ENCODE measurements around the gene HRH1. TPM values are rescaled to one million over a fixed set of nuclear protein-coding genes. Genes with fewer than 3 reads are reported as not detected.

The HRH1 gene
- polyA plus RNA-seq, 1 donor (not counting 4 experiments of a cell fraction or from before 2014, with no cell fraction given) = 13.9 TPM

DNA sequence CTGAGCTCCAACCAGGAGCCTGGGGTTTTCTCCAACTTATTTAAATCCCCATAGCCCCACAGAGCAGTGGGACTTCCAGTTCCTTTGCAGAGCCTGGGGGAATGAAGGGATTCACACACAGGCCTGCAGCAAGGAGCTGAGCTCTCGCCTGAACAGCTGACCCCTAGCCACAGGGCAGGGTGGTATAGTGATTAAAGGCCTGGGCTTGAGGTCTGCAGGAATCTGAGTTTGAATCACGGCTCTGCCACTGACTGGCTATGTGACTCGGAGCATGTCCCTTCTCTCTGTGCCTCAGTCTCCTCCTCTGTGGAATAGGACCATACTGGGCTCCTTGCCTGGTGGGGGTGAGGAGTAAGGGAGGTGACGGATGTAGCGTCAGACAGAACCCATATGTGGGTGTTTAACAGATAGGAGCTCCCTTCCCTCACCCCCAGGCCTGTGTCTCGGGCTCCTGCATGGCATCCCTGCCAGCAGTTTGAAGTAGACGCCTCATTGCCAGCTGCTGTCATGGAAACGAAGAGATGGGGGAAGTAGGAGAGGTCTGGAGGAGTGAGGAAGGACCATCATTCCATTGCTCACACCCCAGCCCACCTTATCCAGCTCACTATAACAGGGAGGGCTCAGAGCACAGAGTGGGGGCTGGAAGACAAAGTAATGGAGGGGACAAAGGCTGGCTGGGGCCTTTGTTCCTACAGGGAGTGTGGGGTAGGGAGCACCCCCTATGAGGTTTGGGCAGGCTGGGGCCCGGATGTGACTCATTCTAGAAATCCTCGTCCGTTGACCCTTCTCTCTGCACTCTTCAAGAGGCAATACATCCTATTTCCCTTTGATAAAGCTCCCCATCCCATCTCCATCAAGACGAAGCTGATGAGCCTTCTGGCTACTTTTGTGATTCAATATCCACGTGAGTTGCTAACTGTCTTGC lies 14.8 kb downstream of the HRH1 start:
- FAIRE-seq = no peak
- Histone ChIP-seq H2AFZ (ENCODE audit: control insufficient read depth, low read length) (no peak overlapping the region), H3K79me2 (ENCODE audit: control insufficient read depth, insufficient read depth, low read length) (peaks cover 7% of the 10 kb centered on the region)

DNA sequence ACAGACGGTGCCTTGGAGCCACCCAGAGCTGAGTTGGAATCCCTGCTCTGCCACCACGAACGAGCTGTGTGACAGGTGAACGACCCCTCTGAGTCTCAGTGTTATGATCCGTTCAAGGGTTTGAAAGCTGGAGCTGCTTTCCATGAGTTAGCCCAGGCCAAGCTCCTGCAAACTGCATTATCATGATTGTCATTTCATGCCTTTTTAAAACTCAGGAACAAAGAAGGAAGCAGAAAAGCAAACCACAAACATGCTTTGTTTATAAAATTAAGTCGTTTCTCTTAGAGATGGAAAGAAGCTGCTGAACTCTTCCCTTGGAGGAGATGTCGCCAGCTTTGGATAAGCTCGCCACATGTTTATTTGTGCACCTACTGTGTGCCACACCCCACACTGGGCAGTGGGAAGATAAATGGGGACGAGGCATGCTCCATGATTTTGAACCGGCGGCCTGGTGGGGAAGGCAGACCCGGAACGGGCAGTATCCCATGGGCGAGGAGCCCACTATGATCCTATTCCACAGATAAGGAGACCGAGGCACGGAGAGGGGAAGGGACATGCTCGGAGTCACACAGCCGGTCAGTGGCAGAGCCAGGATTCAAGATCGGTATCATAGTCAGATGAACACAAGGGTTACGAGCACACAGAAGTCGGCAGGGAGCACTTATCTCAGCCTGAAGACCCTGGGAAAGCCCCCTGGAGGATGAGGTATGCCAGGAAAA lies 15.9 kb downstream of the HRH1 start:
- no peak for FAIRE-seq

More for the DNA sequence above, 14.8 kb downstream of the HRH1 start:
- TF ChIP-seq, protein P1, sequence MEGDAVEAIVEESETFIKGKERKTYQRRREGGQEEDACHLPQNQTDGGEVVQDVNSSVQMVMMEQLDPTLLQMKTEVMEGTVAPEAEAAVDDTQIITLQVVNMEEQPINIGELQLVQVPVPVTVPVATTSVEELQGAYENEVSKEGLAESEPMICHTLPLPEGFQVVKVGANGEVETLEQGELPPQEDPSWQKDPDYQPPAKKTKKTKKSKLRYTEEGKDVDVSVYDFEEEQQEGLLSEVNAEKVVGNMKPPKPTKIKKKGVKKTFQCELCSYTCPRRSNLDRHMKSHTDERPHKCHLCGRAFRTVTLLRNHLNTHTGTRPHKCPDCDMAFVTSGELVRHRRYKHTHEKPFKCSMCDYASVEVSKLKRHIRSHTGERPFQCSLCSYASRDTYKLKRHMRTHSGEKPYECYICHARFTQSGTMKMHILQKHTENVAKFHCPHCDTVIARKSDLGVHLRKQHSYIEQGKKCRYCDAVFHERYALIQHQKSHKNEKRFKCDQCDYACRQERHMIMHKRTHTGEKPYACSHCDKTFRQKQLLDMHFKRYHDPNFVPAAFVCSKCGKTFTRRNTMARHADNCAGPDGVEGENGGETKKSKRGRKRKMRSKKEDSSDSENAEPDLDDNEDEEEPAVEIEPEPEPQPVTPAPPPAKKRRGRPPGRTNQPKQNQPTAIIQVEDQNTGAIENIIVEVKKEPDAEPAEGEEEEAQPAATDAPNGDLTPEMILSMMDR (optimal IDR thresholded peaks at IDR 0.05 in 1 of 3, IDR thresholded peaks at IDR 0.05 in 1 of 3, conservative IDR thresholded peaks at IDR 0.05 in 1 of 3; ENCODE audit: extremely low read depth in 1 of 3, insufficient read depth in 2 of 3, low read length in 3 of 3) = no peak
- DNase-seq (ENCODE audit: low read depth, low spot score) = no peak
- dilution Hi-C loops (cut with MboI; ENCODE audit: extremely low pct_ligation_motif_present, low sequenced_read_pairs) = no loop called here
- no peak overlapping the region for H3K4me2 ChIP-seq (ENCODE audit: control insufficient read depth, extremely low read depth, insufficient read depth, low read depth, low read length)
- H4K20me1 ChIP-seq (ENCODE audit: control insufficient read depth, extremely low read depth, insufficient read depth, low read length) = no peaks in the 10 kb centered on the region
- H3K36me3 ChIP-seq (ENCODE audit: control insufficient read depth in 2 of 2, extremely low read depth in 1 of 2, insufficient read depth in 2 of 2, low read length in 2 of 2) = no peaks in the 10 kb centered on the region
- no peaks in the 10 kb centered on the region for H3K9me1 ChIP-seq (ENCODE audit: control insufficient read depth, extremely low read depth, insufficient read depth, low read length)
- no peak overlapping the region for H3K9ac ChIP-seq (ENCODE audit: control insufficient read depth, extremely low read depth, insufficient read depth, low read length)
- peaks cover 17% of the 10 kb centered on the region for H3K4me1 ChIP-seq (ENCODE audit: control insufficient read depth, extremely low read depth, insufficient read depth, low read length)
- H3K27me3 ChIP-seq (ENCODE audit: control insufficient read depth, extremely low read depth, insufficient read depth, low read length) = no peaks in the 10 kb centered on the region
- H3K9me3 ChIP-seq (ENCODE audit: control insufficient read depth, low read depth, low read length) = no peaks in the 10 kb centered on the region
- no peak overlapping the region for H3K27ac ChIP-seq (ENCODE audit: control insufficient read depth, insufficient read depth, low read length)
- no peak overlapping the region for H3K4me3 ChIP-seq (ENCODE audit: control insufficient read depth in 2 of 3, extremely low read depth in 1 of 3, insufficient read depth in 2 of 3, low read depth in 1 of 3, low read length in 3 of 3)

More for the DNA sequence above, 15.9 kb downstream of the HRH1 start:
- Histone ChIP-seq H3K4me3 (ENCODE audit: control insufficient read depth in 2 of 3, extremely low read depth in 1 of 3, insufficient read depth in 2 of 3, low read depth in 1 of 3, low read length in 3 of 3) (no peak overlapping the region), H3K79me2 (ENCODE audit: control insufficient read depth, insufficient read depth, low read length) (peaks cover 5% of the 10 kb centered on the region), H3K9me1 (ENCODE audit: control insufficient read depth, extremely low read depth, insufficient read depth, low read length) (no peaks in the 10 kb centered on the region), H2AFZ (ENCODE audit: control insufficient read depth, low read length) (no peak overlapping the region), H3K27ac (ENCODE audit: control insufficient read depth, insufficient read depth, low read length) (no peak overlapping the region), H3K4me1 (ENCODE audit: control insufficient read depth, extremely low read depth, insufficient read depth, low read length) (peaks cover 17% of the 10 kb centered on the region), H3K9ac (ENCODE audit: control insufficient read depth, extremely low read depth, insufficient read depth, low read length) (no peak overlapping the region), H3K9me3 (ENCODE audit: control insufficient read depth, low read depth, low read length) (no peaks in the 10 kb centered on the region), H4K20me1 (ENCODE audit: control insufficient read depth, extremely low read depth, insufficient read depth, low read length) (no peaks in the 10 kb centered on the region), H3K36me3 (ENCODE audit: control insufficient read depth in 2 of 2, extremely low read depth in 1 of 2, insufficient read depth in 2 of 2, low read length in 2 of 2) (no peaks in the 10 kb centered on the region), H3K27me3 (ENCODE audit: control insufficient read depth, extremely low read depth, insufficient read depth, low read length) (no peaks in the 10 kb centered on the region), H3K4me2 (ENCODE audit: control insufficient read depth, extremely low read depth, insufficient read depth, low read depth, low read length) (no peak overlapping the region)
- dilution Hi-C loops (cut with MboI; ENCODE audit: extremely low pct_ligation_motif_present, low sequenced_read_pairs) = no loop called here
- no peak for DNase-seq (ENCODE audit: low read depth, low spot score)
- TF ChIP-seq, protein P1 (optimal IDR thresholded peaks at IDR 0.05 in 1 of 3, IDR thresholded peaks at IDR 0.05 in 1 of 3, conservative IDR thresholded peaks at IDR 0.05 in 1 of 3; ENCODE audit: extremely low read depth in 1 of 3, insufficient read depth in 2 of 3, low read length in 3 of 3) = no peak
- no peak for TF ChIP-seq EZH2 (IDR thresholded peaks at IDR 0.05; ENCODE audit: low read length)

Measured in keratinocyte (primary cell).